Stimulated activated CD4-positive, alpha-beta T cell treated with anti-CD3 and anti-CD28 coated beads, Interleukin-15, amount 100 ng/mL, for 1 hour (primary cell): ENCODE results near the gene MRGPRF.
"Not testable (repeated sequence)": the region's sequence is repeated elsewhere in the genome, so short reads cannot be mapped to it uniquely, and the experiment has no call there.

Experiments used
- DNase-seq, 2 donors: peaks; one replicate each; pipeline ENCODE4 v3.0.0-alpha.2; 2020; ENCODE audit warnings: low read depth in 1 of 2, low spot score in 1 of 2

The MRGPRF gene

DNA sequence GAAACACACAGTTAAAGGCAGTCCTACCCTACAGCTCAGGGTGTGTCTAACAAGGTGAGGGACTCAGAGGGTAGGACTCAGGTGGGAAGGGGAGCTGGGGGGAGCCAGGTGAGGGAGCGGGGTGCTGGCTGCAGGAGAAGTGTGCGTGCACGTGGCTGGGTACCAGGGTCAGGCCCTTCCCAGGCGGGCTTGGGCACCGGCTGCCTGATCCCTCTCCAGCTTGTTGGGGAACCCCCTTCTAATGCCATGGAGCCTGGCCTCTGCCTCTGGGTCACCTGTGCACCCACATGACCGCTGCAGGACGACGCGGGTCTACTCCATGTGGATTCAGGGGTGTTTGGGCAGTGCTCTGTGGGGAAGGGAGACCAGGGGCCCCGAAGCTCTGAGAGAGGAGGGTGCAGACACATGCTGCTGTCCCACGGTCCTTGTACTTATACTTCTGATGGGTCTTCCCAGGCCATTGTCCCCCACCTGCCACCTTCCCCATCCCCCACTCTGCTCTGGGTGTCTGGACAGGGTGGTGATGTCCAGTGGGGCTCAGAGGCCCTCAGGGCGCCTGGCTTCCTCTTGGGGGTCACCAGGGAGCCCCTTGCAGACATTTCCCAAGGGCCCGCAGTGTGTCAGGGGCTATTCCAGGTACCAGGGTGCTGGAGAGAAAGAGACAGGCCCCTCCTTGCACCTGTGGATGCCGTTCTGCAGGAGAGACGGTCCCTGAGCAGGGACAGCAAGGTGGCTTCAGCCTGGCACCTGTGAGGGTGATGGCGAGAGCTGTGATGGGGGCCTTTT, 21.9 kb downstream of the MRGPRF start:
- no peak for DNase-seq

DNA sequence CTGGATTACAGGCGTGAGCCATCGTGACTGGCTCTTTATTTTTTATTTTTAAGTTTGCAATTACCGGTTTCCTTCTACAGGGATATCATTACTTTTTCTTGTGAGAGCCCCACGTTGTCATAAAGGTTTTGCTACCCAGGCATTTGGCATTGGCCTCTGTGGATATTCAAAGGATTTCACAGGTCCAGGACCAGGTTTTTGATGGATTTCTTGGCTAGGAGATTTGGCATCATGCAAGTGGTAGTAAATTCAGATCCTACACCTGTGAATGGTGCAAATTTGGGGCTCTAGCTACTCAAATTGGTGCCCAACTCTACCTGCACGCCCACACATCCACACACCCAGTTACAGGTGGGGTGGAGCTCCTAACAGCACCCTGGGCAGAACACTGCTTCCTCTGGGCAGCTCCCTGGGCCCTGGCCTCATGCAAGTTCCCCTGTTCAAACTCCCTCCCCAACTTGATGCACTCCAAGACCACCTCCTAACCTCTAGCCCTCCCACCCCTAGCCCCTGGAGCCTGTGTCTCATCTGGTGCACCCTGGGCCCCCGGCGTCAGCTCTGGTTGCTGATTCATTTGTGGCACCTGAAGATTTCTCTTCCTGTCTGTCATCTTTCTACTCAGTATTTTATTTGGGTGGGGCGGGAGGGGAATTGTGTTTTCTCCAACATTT, 23.0 kb downstream of the MRGPRF start:
- DNase-seq, result no peak

DNA sequence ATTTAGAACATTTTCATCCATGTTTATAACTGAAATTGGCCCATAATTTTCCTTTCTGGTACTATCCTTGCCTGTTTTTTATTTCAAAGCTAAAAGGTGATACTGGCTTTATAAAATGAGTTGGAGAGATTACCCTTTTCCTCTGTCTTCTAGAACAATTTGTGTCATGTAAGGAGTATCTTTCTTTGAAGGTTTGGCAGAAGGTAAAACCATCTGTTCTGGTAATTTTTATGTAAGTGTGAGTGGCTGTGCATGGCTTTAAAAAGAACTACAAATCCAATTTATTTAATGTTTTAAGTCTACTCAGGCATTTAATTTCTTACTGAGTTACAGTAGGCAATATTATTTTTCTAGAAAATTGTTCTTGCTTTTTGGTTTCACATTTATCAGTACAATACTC, 24.6 kb downstream of the MRGPRF start:
- DNase-seq, result no peak

DNA sequence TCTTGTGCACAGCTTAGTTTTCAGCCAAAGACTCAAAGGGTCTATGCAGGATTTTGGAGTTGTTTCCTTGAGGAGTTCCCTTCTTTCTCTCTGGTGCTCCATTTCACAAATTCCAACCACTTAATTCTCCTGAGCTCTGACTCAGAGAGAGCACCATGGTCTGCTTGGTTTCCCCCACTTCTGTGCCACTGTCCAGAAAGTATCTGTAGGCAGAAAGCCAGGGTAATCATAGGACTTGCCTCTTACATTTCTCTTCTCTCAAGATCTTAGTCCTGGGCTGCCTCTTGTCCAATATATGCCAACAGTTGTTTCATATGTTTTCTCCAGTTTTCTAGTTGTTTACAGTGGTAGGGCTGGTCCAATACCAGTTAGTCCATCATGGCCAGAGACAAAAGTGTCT, 25.8 kb downstream of the MRGPRF start:
- no peak for DNase-seq

DNA sequence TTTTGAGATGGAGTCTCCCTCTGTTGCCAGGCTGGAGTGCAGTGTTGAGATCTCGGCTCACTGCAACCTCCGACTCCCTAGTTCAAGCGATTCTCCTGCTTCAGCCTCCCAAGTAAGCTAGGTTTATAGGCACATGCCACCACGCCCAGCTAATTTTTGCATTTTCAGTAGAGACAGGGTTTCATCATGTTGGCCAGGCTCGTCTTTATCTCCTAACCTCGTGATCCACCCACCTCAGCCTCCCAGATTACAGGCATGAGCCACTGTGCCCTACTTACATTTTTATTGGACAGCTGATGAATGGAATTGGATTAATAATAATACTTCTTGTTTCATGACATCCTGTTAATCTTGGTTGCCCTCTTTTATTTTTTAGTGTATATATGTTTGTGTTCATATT, 29.2 kb downstream of the MRGPRF start:
- no peak for DNase-seq

DNA sequence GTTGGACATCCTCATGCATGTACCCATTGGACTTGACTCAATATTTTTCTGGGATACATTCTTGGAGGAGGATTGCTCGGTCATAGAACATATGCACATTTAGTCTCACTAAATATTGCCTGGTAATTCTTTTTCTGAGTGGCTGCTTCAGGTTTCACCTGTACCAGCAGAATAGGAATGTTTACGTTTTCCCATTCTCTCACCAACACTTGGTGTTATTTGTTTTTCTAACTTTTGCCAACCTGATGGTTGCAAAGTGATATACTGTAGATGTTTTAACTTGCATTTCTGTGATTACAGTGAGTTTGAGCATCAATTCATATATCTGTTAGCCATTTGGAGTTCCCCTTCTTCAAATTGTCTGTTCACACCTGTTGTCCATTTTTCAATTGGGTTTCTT, 30.9 kb downstream of the MRGPRF start:
- DNase-seq, result no peak

DNA sequence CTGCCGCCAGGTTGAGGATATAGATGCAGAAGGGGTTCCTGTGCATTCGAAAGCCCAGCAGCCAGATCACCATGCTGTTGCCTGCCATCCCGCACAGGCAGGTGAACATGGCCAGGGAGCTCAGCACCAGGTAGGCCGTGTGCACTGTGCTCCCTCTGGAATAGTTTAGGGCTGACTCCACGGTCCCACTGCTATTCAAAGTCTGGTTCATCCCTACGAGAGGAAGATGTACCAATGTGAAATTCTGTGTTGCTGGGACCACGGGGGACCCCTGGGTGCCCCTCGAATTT, 32.3 kb downstream of the MRGPRF start, which contains the start of gene MRGPRD:
MRGPRD (minus strand) TSS at position 211 of the 290 bp plus-strand sequence; CDS start at position 211, 0 bp downstream.
- no peak for DNase-seq

DNA sequence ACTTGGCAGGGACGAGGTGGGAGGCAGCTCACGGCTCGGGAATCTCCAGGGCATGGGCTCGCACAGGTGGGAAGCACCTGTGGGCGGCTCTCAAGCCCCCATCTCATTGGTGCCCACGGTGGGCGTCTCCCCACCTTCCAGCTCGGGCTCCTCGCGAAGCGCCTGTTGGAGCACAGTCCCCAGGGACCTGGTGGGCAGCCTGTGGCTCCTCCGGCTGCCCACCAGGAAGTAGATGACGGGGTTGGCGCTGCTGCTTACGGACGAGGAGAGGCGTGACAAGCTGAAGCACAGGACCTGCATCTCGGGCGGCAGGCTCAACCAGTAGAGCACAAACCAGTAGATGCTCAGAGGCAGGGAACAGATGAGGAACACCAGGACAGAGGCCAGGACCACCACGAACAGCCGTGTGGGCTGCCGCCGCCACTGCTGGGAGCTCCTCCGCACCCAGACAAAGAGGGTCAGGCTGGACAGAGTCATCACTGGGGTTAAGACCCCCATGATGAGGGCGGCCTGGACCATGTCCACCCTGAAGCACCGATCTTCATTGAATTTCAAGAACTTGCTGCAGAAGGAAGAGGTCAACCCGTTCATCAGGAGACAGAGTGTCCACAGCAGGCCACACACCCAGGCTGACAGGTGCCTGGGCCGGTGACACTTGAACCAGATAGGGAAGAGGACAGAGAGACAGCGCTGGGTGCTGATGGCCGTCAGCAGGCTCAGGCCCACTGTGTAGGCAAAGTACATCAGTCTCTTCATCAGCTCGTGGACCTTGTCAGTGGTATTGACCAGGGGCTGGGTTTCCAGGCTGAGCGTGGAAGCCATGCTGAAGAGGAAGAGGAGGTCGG, 32.9 kb downstream of the MRGPRF start:
- DNase-seq, result no peak

DNA sequence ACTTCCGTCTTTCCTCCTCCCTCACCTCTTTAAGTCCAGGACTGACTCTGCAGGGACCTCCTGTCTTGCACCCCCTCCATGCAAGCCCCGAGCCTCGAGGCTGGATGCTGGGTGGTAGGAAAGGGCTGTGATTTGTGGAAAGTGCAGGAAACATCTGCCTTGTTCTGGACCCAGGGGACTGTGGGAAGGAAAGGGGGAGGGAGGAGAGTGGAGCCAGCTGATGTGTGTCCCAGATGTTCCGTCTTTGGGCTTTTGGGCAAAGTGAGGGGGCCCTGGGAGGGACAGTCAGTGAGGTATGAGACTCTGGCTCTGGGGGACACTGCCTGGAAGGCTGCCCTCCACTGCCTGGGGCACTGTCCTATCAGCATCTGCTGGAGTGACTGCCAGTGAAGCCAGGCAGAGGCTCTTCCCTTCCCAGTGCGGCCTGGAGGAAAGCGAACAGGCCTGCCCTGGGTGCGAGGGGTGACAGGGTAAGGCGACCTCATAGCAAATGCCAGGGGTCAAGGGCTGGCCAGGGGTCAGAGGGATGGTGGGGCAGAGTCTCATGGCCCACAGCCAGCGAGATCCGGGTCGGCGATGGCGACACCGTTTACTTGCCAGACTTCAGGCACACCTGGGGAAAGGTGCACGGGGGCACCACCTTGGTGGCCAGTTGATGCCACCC, 34.0 kb downstream of the MRGPRF start:
- no peak for DNase-seq

DNA sequence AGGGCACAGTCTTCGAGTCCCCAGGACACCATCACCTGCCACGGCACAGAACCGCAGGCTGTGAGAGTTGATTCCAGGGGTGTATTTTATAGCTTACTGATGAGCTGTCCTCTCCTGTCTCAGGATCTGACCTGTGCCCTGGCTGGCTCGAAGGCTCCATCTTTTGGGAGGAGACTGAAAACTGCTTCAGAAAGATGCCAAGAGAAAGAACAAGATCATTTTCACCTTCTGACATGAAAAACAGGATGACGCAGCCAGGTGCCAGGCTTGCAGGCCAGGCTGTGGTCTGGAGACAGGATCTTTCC, 34.5 kb downstream of the MRGPRF start:
- DNase-seq, result no peak

DNA sequence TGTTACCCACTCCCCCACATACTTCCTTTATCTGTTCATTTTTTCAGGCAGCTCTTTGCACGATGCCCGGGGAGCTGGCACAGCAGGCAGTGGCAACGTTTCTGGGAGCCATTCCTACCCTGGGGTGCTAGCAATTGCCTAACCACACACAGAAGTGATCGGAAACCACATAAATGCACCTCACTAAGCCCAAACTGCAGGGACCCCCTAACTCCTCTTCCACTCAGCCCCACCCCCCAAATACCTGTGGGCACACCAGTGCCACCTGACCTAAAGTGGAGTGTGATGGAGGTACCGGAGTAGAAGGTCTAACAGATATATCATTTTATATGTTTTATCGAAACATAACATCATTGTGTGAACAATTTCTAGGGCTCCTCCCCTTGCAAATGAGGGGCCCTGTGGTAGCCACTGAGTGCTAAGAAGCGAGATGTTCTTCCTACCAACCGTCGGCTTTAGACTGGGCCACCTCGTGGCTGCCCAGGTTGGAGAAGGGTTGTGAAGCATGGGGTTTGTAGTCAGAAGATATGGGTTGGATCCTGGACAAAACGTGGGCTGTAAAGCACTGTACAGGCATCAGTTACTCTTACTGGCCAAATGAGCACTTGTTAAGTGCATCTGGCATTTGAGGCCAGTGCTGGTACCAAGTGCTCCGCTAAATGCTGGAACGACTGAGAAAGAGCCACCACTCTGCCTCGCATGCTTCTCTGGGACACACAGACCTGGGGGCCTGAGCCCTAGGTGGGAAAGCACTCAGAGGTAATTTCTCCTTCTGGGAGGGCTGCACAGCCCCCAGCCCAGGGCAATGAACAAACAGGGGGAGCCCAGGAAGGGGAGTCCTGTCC, 35.0 kb downstream of the MRGPRF start:
- DNase-seq, result no peak

DNA sequence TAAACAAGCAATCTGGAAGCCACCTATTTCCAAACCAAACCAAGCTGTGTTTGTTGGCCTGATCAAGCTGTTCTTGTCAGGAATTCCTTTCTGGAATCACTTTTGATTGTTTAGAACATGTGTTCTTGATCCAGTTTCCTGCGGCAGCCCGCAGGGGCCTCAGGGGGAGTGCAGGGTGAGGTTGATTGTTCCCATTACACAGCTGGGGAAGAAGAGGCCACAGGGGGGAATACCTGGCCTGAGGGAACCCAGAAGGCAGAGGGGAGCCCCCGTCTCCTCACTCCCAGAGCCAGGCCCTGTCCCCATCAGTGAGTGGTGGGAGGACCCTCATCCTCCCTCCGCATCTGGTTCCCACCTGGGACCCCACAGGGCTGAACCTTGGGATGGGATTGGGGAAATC, 36.5 kb downstream of the MRGPRF start:
- DNase-seq, result no peak

DNA sequence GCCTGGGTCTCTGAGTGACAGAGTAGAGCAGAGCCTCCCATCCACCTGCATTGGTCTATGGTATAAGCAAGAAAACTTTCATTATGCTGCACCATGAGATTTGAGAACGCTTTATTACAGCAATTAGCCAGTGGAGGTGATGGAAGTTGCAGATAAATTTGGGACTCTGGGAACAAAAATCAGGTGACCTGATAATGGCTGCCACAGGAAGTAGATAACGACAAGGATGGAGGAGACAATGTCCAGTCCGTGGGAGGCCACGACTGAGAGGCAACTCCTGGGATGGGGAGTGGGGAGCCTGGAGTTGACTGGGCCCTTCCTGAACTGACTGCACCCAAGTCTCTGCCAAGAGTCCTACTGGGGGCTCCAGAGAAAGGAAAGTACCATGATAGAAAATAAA, 37.0 kb downstream of the MRGPRF start:
- no peak for DNase-seq

DNA sequence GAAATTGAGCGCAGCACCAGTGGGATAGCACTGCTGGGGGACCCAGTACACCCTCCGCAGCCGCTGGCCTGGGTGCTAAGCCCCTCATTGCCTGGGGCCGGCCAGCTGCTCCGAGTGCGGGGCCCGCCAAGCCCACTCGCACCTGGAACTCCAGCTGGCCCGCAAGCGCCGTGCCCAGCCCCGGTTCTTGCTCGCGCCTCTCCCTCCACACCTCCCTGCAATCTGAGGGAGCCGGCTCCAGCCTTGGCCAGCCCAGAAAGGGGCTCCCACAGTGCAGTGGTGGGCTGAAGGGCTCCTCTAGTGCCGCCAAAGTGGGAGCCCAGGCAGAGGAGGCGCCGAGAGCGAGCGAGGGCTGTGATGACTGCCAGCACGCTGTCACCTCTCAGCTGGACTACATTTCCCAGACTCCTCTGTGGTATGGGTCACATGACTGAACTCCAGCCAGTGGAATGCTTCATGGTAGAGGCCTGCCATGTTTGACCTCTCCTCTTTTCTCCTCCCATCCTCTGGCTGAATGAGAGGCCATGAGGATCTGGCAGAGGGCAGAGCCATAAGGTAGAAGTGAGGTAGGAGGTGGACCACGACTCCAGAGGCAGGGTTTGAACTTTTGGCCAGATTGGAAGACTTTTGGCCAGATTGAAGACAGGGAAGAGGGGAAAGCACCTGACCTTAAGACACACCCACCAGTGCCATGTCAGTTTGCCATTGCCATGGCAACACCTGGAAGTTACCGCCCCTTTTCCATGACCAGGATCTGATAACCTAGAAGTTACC, 38.4 kb downstream of the MRGPRF start:
- no peak for DNase-seq

DNA sequence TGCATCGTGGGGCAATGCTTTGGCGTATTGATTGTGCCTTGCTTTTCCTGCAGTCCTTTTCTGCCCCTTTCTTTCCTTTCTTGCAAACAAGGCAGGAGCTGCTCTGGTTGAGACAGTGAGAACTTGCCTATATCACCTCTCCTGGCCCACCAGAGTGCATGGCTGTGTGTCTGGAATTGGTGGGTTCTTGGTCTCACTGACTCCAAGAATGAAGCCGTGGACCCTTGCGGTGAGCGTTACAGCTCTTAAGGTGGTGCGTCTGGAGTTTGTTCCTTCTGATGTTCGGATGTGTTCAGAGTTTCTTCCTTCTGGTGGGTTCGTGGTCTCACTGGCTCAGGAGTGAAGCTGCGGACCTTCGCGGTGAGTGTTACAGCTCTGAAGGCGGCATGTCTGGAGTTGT, 39.3 kb downstream of the MRGPRF start:
- not testable (repeated sequence) for DNase-seq

DNA sequence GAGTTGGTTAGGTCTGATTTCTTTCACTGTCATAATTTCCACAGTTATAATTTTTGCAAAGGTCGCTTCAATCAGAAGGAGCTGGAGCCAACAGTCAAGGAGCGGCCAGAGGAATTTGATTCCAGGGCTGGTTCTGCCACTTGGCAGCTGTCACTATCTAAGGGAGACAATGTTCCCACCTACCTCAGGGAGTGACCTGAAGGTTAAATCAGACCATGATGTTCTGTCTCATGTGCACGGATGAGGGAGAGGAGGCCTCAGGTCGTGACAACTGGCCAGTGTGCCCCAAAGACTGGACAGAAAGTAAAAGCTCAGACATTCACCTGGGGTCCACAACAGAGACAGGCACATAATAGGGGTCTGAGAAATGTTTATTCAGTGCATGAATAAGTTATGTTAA, 39.8 kb downstream of the MRGPRF start:
- DNase-seq, result no peak

DNA sequence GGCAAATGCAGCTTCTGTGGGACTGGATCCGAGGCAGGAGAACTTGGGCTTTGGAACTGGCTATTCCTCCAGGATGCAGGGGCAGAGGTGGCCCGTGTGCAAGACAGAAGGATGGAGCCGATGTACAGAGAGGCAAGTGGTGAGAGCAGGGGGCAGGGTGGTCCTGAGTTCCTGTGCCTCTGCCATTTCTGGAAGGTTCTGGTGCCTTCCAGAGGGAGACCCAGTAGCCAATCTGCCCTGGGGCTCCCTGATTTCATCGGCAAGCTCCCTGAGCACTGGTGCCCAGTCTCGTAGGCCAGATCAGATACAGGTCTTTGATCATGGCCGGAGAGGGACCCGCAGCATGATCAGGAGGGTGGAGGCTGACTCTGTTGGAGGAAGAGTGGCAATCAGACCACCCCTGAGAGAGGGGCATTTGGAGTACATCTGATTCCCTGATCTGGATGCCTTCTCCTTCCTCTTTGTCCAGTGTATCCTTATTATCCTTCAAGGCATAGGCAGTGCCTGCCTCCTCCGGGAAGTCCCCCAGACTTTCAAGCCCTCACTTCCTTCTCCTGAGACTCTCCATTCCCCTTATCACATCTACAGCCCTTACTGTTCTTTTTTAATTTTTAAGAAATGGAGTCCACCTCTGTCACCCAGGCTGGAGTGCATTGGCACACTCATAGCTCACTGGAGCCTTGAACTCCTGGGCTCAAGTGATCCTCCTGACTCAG, 42.0 kb downstream of the MRGPRF start:
- DNase-seq, result no peak

DNA sequence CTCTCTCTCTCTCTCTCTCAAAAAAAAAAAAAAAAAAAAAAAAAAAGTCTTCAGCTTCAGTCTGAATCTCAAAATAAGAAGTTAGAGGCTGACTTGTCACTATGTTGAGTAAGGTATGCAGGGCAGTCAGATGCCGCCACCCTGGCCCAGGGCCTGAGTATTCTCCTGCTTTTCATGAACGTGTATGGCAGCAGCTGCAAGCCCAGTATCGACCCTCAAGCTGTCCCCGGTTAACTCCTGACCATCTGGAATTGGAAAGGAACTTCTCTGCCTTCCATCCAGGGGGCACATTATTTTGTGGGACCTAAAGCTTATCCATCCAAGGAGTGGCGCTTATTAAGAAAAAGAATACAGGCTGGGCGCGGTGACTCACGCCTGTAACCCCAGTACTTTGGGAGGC, 43.7 kb downstream of the MRGPRF start:
- no peak for DNase-seq
